ENCODE measurements around the gene LYSMD4. TPM values are rescaled to one million over a fixed set of nuclear protein-coding genes. Genes with fewer than 3 reads are reported as not detected.

Gene LYSMD4
- total RNA-seq, 5 donors from 2014 or later (not counting 1 experiment from before 2014, with no cell fraction given) = 12.6 to 26.5 (median 17.6) TPM

DNA sequence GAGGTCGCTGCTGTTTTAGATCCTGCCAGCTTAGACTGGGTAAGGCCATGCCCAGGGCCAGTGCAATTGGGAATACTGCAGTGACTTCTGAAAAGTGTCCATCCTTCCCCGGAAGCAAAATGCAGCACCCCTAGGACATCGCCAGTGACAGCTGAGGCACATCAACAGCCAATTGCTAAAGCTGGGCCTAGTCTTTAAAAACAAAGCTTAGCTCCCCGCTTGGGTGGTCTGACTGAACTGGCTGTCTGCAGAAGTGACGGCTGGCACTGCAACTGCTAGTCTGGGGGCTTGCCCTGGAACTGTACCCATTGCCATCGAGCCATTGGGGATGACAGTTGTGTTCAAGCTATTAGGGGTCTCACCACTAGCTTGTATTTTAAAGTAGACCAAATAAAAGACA is 4.3 kb downstream of the LYSMD4 start:
- no peak overlapping the region for H3K27ac Mint-ChIP-seq
- POLR2A ChIA-PET = no interaction called here

DNA sequence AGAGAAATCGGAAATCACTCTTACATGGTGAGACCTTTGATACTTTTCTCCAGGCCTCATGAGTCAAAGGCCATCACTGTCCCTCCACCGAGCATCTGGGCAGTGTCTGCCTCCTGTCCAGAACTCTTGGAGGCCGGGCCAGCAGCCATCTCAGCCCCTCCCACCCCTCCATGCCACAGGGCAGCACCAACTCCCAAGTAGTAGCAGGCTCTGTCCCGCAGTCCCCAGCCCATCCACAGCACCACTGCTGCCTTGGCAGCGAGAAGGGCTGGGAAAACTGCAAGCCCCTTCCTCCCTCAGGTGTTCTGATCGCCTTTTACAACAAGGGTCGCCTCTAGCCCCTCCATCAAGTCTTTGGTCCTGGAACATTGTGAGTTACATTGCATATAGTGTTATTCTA is 5.5 kb downstream of the LYSMD4 start:
- H3K36me3 ChIP-seq (ENCODE audit: control insufficient read depth in 2 of 2, extremely low read depth in 1 of 2, insufficient read depth in 1 of 2, low read length in 1 of 2) = peaks cover 0 to 14% of the 10 kb centered on the region in 2 donors
- Mint-ChIP-seq H3K27me3 (no peaks in the 10 kb centered on the region), H3K9me3 (no peaks in the 10 kb centered on the region), H3K4me3 (no peak overlapping the region), H3K36me3 (peaks cover 6% of the 10 kb centered on the region), H3K4me1 (peaks cover 16 to 22% (median 20%) of the 10 kb centered on the region in 3 donors), H3K27ac (no peak overlapping the region)
- ChIA-PET POLR2A (no interaction called here), CTCF (no interaction called here)
- H3K4me3 ChIP-seq (ENCODE audit: control insufficient read depth in 1 of 2, extremely low read depth in 1 of 2, low read length in 1 of 2) = no peak overlapping the region
- WGBS (ENCODE audit: insufficient coverage) = 63% methylated on average over 3 of the region's 7 CpGs
- H3K27ac ChIP-seq (ENCODE audit: low read length) = no peak overlapping the region
- no peaks in the 10 kb centered on the region for H3K27me3 ChIP-seq (replicated peaks in 1 of 2; ENCODE audit: control insufficient read depth in 2 of 2, extremely low read depth in 1 of 2, insufficient read depth in 2 of 2, low read length in 1 of 2)
- ATAC-seq (replicated peaks in 1 of 4) = no peak
- H3K9me3 ChIP-seq = no peaks in the 10 kb centered on the region
- no peak for DNase-seq
- peaks cover 2 to 13% of the 10 kb centered on the region in 2 experiments for H3K4me1 ChIP-seq (ENCODE audit: control insufficient read depth in 1 of 2, extremely low read depth in 1 of 2, insufficient read depth in 2 of 2, low read length in 2 of 2)

More for the DNA sequence above, 4.3 kb downstream of the LYSMD4 start:
- Histone ChIP-seq H3K9me3 (no peaks in the 10 kb centered on the region), H3K27ac (ENCODE audit: low read length) (no peak overlapping the region), H3K36me3 (ENCODE audit: control insufficient read depth in 2 of 2, extremely low read depth in 1 of 2, insufficient read depth in 1 of 2, low read length in 1 of 2) (peaks cover 0 to 14% of the 10 kb centered on the region in 2 donors), H3K4me3 (ENCODE audit: control insufficient read depth in 1 of 2, extremely low read depth in 1 of 2, low read length in 1 of 2) (no peak overlapping the region), H3K27me3 (replicated peaks in 1 of 2; ENCODE audit: control insufficient read depth in 2 of 2, extremely low read depth in 1 of 2, insufficient read depth in 2 of 2, low read length in 1 of 2) (no peaks in the 10 kb centered on the region), H3K4me1 (ENCODE audit: control insufficient read depth in 1 of 2, extremely low read depth in 1 of 2, insufficient read depth in 2 of 2, low read length in 2 of 2) (peaks cover 2 to 18% of the 10 kb centered on the region in 2 experiments)
- whole genome bisulfite sequencing (ENCODE audit: insufficient coverage) = 100% methylated on average over 6 of the region's 6 CpGs
- CTCF ChIA-PET = interaction anchor here (0.8 to 1.8 kb wide), 4 partner anchors 15 to 441 kb away, joined by 3 to 8 read pairs (median 3); no protein-coding TSS in a partner anchor
- H3K36me3 Mint-ChIP-seq = peaks cover 6% of the 10 kb centered on the region
- no peaks in the 10 kb centered on the region for H3K9me3 Mint-ChIP-seq
- DNase-seq (no peak), ATAC-seq (replicated peaks in 1 of 4) (no peak)
- no peak overlapping the region for H3K4me3 Mint-ChIP-seq
- H3K27me3 Mint-ChIP-seq = no peaks in the 10 kb centered on the region
- peaks cover 20 to 27% (median 25%) of the 10 kb centered on the region in 3 donors for H3K4me1 Mint-ChIP-seq

DNA sequence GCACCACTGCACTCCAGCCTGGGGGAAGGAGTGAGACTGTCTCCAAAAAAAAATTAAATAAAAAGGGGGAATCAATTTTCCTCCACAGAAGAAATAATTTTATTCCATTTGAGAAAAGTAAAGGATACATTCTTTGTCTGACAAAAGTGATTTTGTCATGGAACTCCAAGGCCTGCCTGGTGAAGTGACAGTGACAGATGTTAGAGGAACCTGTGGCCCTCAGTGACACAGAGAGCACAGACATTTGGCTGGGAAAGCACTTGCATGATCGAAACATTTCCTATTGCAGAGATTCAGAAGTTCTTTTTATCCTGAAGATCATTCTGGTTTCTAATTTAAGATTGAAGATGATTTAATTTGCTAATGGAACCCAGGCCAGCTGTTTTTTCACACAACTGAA is 5.9 kb downstream of the LYSMD4 start:
- Histone ChIP-seq H3K27ac (ENCODE audit: low read length) (no peak overlapping the region), H3K9me3 (no peaks in the 10 kb centered on the region), H3K4me1 (ENCODE audit: control insufficient read depth in 1 of 2, extremely low read depth in 1 of 2, insufficient read depth in 2 of 2, low read length in 2 of 2) (peaks cover 1 to 10% of the 10 kb centered on the region in 2 experiments), H3K36me3 (ENCODE audit: control insufficient read depth in 2 of 2, extremely low read depth in 1 of 2, insufficient read depth in 1 of 2, low read length in 1 of 2) (peaks cover 0 to 14% of the 10 kb centered on the region in 2 donors), H3K27me3 (replicated peaks in 1 of 2; ENCODE audit: control insufficient read depth in 2 of 2, extremely low read depth in 1 of 2, insufficient read depth in 2 of 2, low read length in 1 of 2) (no peaks in the 10 kb centered on the region), H3K4me3 (ENCODE audit: control insufficient read depth in 1 of 2, extremely low read depth in 1 of 2, low read length in 1 of 2) (no peak overlapping the region)
- ChIA-PET POLR2A (no interaction called here), CTCF (no interaction called here)
- ATAC-seq (replicated peaks in 1 of 4) (no peak), DNase-seq (no peak)
- H3K4me3 Mint-ChIP-seq = no peak overlapping the region
- WGBS (ENCODE audit: insufficient coverage) = 83% methylated on average over 1 of the region's 1 CpG
- no peak overlapping the region for H3K27ac Mint-ChIP-seq
- H3K36me3 Mint-ChIP-seq = peaks cover 6% of the 10 kb centered on the region
- no peaks in the 10 kb centered on the region for H3K9me3 Mint-ChIP-seq
- peaks cover 14 to 20% (median 18%) of the 10 kb centered on the region in 3 donors for H3K4me1 Mint-ChIP-seq
- no peaks in the 10 kb centered on the region for H3K27me3 Mint-ChIP-seq

- CTCF ChIA-PET = no interaction called here
- 89% methylated on average over 5 of the region's 7 CpGs for WGBS (ENCODE audit: insufficient coverage)
- H3K36me3 Mint-ChIP-seq = peaks cover 6% of the 10 kb centered on the region
- POLR2A ChIA-PET = no interaction called here
- no peaks in the 10 kb centered on the region for H3K27me3 Mint-ChIP-seq
- ATAC-seq (replicated peaks in 1 of 4) = no peak
- Histone ChIP-seq H3K9me3 (no peaks in the 10 kb centered on the region), H3K4me3 (ENCODE audit: control insufficient read depth in 1 of 2, extremely low read depth in 1 of 2, low read length in 1 of 2) (no peak overlapping the region), H3K27ac (ENCODE audit: low read length) (no peak overlapping the region), H3K27me3 (replicated peaks in 1 of 2; ENCODE audit: control insufficient read depth in 2 of 2, extremely low read depth in 1 of 2, insufficient read depth in 2 of 2, low read length in 1 of 2) (no peaks in the 10 kb centered on the region), H3K36me3 (ENCODE audit: control insufficient read depth in 2 of 2, extremely low read depth in 1 of 2, insufficient read depth in 1 of 2, low read length in 1 of 2) (peaks cover 0 to 14% of the 10 kb centered on the region in 2 donors), H3K4me1 (ENCODE audit: control insufficient read depth in 1 of 2, extremely low read depth in 1 of 2, insufficient read depth in 2 of 2, low read length in 2 of 2) (peaks cover 2 to 4% of the 10 kb centered on the region in 2 experiments)
- no peaks in the 10 kb centered on the region for H3K9me3 Mint-ChIP-seq
- no peak overlapping the region for H3K4me3 Mint-ChIP-seq
- H3K27ac Mint-ChIP-seq = no peak overlapping the region
- H3K4me1 Mint-ChIP-seq = peaks cover 13 to 17% (median 17%) of the 10 kb centered on the region in 3 donors
- no peak for DNase-seq
These were observed 6.9 kb downstream of the LYSMD4 start for GRCh38 chr15:99726333-99726732.

GRCh38 chr15:99722406-99722805 is 10.8 kb downstream of the LYSMD4 start:
- DNase-seq = no peak
- H3K9me3 ChIP-seq = no peaks in the 10 kb centered on the region
- no peak overlapping the region for H3K4me3 ChIP-seq (ENCODE audit: control insufficient read depth in 1 of 2, extremely low read depth in 1 of 2, low read length in 1 of 2)
- peaks cover 2% of the 10 kb centered on the region in 2 donors for H3K36me3 ChIP-seq (ENCODE audit: control insufficient read depth in 2 of 2, extremely low read depth in 1 of 2, insufficient read depth in 1 of 2, low read length in 1 of 2)
- POLR2A ChIA-PET = no interaction called here
- Mint-ChIP-seq H3K27me3 (no peaks in the 10 kb centered on the region), H3K9me3 (no peaks in the 10 kb centered on the region), H3K36me3 (peaks cover 1% of the 10 kb centered on the region), H3K4me1 (peaks cover 29 to 33% (median 30%) of the 10 kb centered on the region in 3 donors), H3K27ac (peak overlapping the region in 1 of 2 donors; percentile 53), H3K4me3 (no peak overlapping the region)
- no peaks in the 10 kb centered on the region for H3K27me3 ChIP-seq (replicated peaks in 1 of 2; ENCODE audit: control insufficient read depth in 2 of 2, extremely low read depth in 1 of 2, insufficient read depth in 2 of 2, low read length in 1 of 2)
- no peak overlapping the region for H3K27ac ChIP-seq (ENCODE audit: low read length)
- ATAC-seq (replicated peaks in 1 of 4) = no peak
- H3K4me1 ChIP-seq (ENCODE audit: control insufficient read depth in 1 of 2, extremely low read depth in 1 of 2, insufficient read depth in 2 of 2, low read length in 2 of 2) = peaks cover 19 to 21% of the 10 kb centered on the region in 2 experiments
- 100% methylated on average over 2 of the region's 3 CpGs for WGBS (ENCODE audit: insufficient coverage)
- CTCF ChIA-PET = no interaction called here

DNA sequence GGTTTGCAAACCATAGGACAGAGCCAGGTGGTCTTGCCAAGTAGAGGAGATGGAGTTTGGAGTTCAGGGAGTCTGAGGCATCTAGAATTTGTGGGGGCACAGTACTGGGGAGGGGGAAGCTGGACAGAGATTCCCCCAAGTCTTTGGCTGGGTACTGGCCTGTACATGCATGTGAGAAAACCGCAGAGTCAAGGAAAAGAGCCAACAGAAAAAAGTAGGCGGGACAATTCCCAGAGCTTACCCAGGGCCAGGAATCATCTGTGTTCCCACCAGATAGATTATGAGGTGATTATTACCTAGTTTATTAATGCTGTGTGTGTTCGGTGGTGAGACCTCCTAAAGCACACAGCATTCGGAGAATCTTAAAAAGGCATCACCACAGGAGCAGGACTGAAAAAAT is 11.3 kb downstream of the LYSMD4 start:
- DNase-seq (no peak), ATAC-seq (replicated peaks in 1 of 4) (no peak)
- H3K36me3 Mint-ChIP-seq = no peaks in the 10 kb centered on the region
- Histone ChIP-seq H3K27ac (ENCODE audit: low read length) (no peak overlapping the region), H3K4me1 (ENCODE audit: control insufficient read depth in 1 of 2, extremely low read depth in 1 of 2, insufficient read depth in 2 of 2, low read length in 2 of 2) (peaks cover 19 to 21% of the 10 kb centered on the region in 2 experiments), H3K4me3 (ENCODE audit: control insufficient read depth in 1 of 2, extremely low read depth in 1 of 2, low read length in 1 of 2) (no peak overlapping the region), H3K36me3 (ENCODE audit: control insufficient read depth in 2 of 2, extremely low read depth in 1 of 2, insufficient read depth in 1 of 2, low read length in 1 of 2) (peaks cover 2% of the 10 kb centered on the region in 2 donors), H3K9me3 (no peaks in the 10 kb centered on the region), H3K27me3 (replicated peaks in 1 of 2; ENCODE audit: control insufficient read depth in 2 of 2, extremely low read depth in 1 of 2, insufficient read depth in 2 of 2, low read length in 1 of 2) (no peaks in the 10 kb centered on the region)
- no peaks in the 10 kb centered on the region for H3K9me3 Mint-ChIP-seq
- 95% methylated on average over 3 of the region's 4 CpGs for WGBS (ENCODE audit: insufficient coverage)
- H3K4me3 Mint-ChIP-seq = no peak overlapping the region
- H3K4me1 Mint-ChIP-seq = peaks cover 29 to 33% (median 30%) of the 10 kb centered on the region in 3 donors
- H3K27me3 Mint-ChIP-seq = no peaks in the 10 kb centered on the region
- CTCF ChIA-PET = interaction anchor here in 1 of 2 donors (0.5 to 1.0 kb wide), 2 partner anchors 21 to 435 kb away, joined by 3 to 4 read pairs; no protein-coding TSS in a partner anchor
- POLR2A ChIA-PET = no interaction called here
- peak overlapping the region; percentile 8 to 85 for H3K27ac Mint-ChIP-seq

Data from T-cell (primary cell).